Activated CD8-positive, alpha-beta T cell treated with anti-CD3 and anti-CD28 coated beads for 36 hours (primary cell): Measurements from ENCODE around the gene DYSF. TPM values are rescaled to one million over a fixed set of nuclear protein-coding genes. Genes with fewer than 3 reads are reported as not detected.

Source experiments
- ATAC-seq: fragments of 200-7000 bp; cut with Tn5 transposase; one replicate; pipeline ENCODE4 v1.10.0; 2021; ENCODE audit warnings: mild to moderate bottlenecking, moderate library complexity
- CTCF ChIA-PET: fragments of 350-600 bp; sonication (Branson Sonifier 250); formaldehyde crosslinking; loops from one replicate; lab custom pipeline; 2021; ENCODE audit warnings: antibody characterized with exemption; lab: Charles Lee
- POLR2A ChIA-PET: fragments of 350-600 bp; sonication (Branson Sonifier 250); formaldehyde crosslinking; loops from one replicate; lab custom pipeline; 2021; ENCODE audit warnings: antibody characterized with exemption; lab: Charles Lee
- DNase-seq: peaks from one replicate; pipeline ENCODE4 v3.0.0-alpha.2; 2020
- H3K27ac Mint-ChIP-seq: one replicate; pipeline ENCODE4 v1.8.0; 2021; ENCODE audit warnings: mild to moderate bottlenecking, mixed read lengths
- H3K27me3 Mint-ChIP-seq: one replicate; pipeline ENCODE4 v1.8.0; 2021; ENCODE audit warnings: mixed read lengths
- H3K36me3 Mint-ChIP-seq: one replicate; pipeline ENCODE4 v1.8.0; 2021; ENCODE audit warnings: low read depth, mixed read lengths
- H3K4me1 Mint-ChIP-seq: one replicate; pipeline ENCODE4 v1.8.0; 2021; ENCODE audit warnings: low read depth, mixed read lengths
- H3K4me3 Mint-ChIP-seq: one replicate; pipeline ENCODE4 v1.8.0; 2021; ENCODE audit warnings: mild to moderate bottlenecking, moderate library complexity, mixed read lengths
- H3K9me3 Mint-ChIP-seq: one replicate; pipeline ENCODE4 v1.8.0; 2021; ENCODE audit warnings: mixed read lengths
- intact Hi-C: fragments of 100-400 bp; cut with micrococcal nuclease; formaldehyde crosslinking; loops from one replicate; pipeline ENCODE4 v1.10.0; 2022
- total RNA-seq, 2 experiments: library from RNA; stranded (reverse); gene quantifications; one replicate each; pipeline ENCODE4 v1.2.3, GENCODE V29; 2021
- TF ChIP-seq, protein P1 (sequence below): fragments of 200-600 bp; IDR thresholded peaks from one replicate; pipeline ENCODE4 v1.8.0; 2022; ENCODE audit warnings: antibody characterized with exemption, mild to moderate bottlenecking

The DYSF gene
- total RNA-seq, 2 experiments from 2014 or later: 3.5 to 3.8 TPM

DNA sequence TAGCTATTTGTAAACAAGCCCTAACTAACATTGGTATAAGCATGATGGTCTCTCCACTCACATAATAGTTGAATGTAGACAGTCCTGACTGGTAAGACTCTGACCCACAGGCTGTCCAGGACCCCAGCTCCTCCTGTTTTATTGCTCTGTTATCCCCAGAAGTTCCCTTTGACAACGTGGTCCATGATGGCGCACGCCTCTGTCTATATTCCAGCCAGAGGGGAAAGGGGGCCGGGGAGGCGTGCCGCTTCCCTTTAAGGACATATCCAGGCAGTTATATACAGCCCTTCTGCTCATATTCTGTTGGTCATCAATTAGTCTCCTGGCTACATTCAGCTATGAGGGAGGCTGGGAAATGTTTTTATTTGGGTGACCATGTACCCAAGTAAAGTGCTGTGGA, 6.7 kb downstream of the DYSF start:
- H3K4me3 Mint-ChIP-seq: no peak overlapping the region
- H3K9me3 Mint-ChIP-seq: no peaks in the 10 kb centered on the region
- H3K4me1 Mint-ChIP-seq: peaks cover 4% of the 10 kb centered on the region
- intact Hi-C loops: no loop called here
- H3K27ac Mint-ChIP-seq: no peak overlapping the region
- CTCF ChIA-PET: interaction anchor here (1.0 to 4.6 kb wide), 5 partner anchors 8 to 160 kb away, joined by 3 to 39 read pairs (median 11); no protein-coding TSS in a partner anchor
- no peak for DNase-seq
- H3K36me3 Mint-ChIP-seq: no peaks in the 10 kb centered on the region
- POLR2A ChIA-PET: interaction anchor here (0.6 kb wide), 1 partner anchor 113 kb away, joined by 4 read pairs; no protein-coding TSS in a partner anchor
- ATAC-seq: no peak
- peaks cover 10% of the 10 kb centered on the region for H3K27me3 Mint-ChIP-seq
- TF ChIP-seq, protein P1, sequence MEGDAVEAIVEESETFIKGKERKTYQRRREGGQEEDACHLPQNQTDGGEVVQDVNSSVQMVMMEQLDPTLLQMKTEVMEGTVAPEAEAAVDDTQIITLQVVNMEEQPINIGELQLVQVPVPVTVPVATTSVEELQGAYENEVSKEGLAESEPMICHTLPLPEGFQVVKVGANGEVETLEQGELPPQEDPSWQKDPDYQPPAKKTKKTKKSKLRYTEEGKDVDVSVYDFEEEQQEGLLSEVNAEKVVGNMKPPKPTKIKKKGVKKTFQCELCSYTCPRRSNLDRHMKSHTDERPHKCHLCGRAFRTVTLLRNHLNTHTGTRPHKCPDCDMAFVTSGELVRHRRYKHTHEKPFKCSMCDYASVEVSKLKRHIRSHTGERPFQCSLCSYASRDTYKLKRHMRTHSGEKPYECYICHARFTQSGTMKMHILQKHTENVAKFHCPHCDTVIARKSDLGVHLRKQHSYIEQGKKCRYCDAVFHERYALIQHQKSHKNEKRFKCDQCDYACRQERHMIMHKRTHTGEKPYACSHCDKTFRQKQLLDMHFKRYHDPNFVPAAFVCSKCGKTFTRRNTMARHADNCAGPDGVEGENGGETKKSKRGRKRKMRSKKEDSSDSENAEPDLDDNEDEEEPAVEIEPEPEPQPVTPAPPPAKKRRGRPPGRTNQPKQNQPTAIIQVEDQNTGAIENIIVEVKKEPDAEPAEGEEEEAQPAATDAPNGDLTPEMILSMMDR: no peak

GRCh38 chr2:71460595-71461303, 7.4 kb downstream of the DYSF start:
- H3K36me3 Mint-ChIP-seq: no peaks in the 10 kb centered on the region
- H3K27ac Mint-ChIP-seq: no peak overlapping the region
- ChIA-PET POLR2A (no interaction called here), CTCF (interaction anchor here (0.6 to 4.6 kb wide), 16 partner anchors 7 to 184 kb away, joined by 3 to 39 read pairs (median 3); partner anchors contain the start of gene DYSF)
- no peak for DNase-seq
- TF ChIP-seq, protein P1: peak; percentile 67
- peaks cover 2% of the 10 kb centered on the region for H3K4me1 Mint-ChIP-seq
- no peaks in the 10 kb centered on the region for H3K9me3 Mint-ChIP-seq
- H3K27me3 Mint-ChIP-seq: peaks cover 6% of the 10 kb centered on the region
- no peak for ATAC-seq
- intact Hi-C loops: no loop called here
- no peak overlapping the region for H3K4me3 Mint-ChIP-seq

DNA sequence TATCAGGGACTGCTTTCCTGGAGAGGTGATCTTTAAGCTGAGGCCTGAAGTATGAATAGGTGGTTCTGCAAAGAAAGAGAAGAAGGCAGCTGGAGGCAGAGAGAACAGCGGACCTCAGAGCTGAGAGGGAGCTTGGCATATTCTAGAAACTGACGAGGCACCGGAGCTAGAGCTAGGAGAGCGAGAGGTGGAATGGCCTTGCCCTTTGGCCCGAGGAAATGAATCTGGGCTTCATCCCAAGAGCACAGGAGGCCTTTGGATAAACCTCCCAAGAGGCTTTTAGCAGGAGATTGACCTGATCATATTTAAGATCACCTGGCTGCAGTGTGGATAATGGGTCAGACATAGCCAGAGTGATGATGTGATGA, 7.9 kb downstream of the DYSF start:
- Mint-ChIP-seq H3K4me1 (no peaks in the 10 kb centered on the region), H3K36me3 (no peaks in the 10 kb centered on the region), H3K9me3 (no peaks in the 10 kb centered on the region), H3K4me3 (no peak overlapping the region), H3K27me3 (peaks cover 2% of the 10 kb centered on the region), H3K27ac (no peak overlapping the region)
- DNase-seq (no peak), ATAC-seq (no peak)
- intact Hi-C loops: no loop called here
- ChIA-PET POLR2A (no interaction called here), CTCF (interaction anchor here (1.0 to 4.6 kb wide), 14 partner anchors 8 to 185 kb away, joined by 3 to 39 read pairs (median 4); partner anchors contain the start of gene DYSF)
- TF ChIP-seq, protein P1: no peak

DNA sequence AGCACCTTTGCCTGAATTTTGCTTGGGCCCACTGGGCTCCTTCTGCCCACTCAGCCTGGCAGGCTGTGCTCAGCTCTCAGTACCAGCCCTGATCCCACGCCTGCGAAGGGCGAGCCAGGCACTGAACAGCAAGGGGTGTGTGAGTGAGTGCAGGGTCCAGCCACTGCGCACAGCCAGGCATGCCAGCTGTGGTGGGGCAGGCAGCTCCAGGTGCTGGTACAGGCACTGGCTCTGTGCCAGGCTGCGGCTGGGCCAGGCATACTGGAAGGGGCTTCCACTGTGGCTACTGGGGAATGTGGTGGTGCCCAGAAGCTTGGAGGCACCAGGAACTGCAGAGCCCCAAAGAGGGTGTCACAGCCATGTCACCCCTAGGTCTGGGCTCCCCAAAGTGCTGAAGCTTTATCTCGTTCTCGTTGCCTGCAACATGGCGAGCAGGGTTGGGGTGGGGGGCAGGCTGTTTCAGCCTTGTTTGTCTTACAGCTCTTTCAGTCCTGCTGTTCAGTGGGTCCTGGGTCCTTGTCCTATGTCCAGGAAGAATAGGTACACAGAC, 8.8 kb downstream of the DYSF start:
- TF ChIP-seq, protein P1: no peak
- Mint-ChIP-seq H3K27me3 (peaks cover 6% of the 10 kb centered on the region), H3K9me3 (no peaks in the 10 kb centered on the region), H3K36me3 (no peaks in the 10 kb centered on the region), H3K4me3 (no peak overlapping the region), H3K4me1 (peaks cover 2% of the 10 kb centered on the region), H3K27ac (no peak overlapping the region)
- POLR2A ChIA-PET: no interaction called here
- DNase-seq (no peak), ATAC-seq (no peak)
- CTCF ChIA-PET: interaction anchor here (0.6 to 4.6 kb wide), 6 partner anchors 9 to 542 kb away, joined by 3 to 39 read pairs (median 7); partner anchors contain the start of gene DYSF
- intact Hi-C loops: no loop called here
